BJ (cell line): Measurements from ENCODE around the gene OOSP3. TPM values are rescaled to one million over a fixed set of nuclear protein-coding genes. Genes with fewer than 3 reads are reported as not detected.

Experiments
- CTCF ChIA-PET: fragments of 350-600 bp; formaldehyde crosslinking; extraction: SDS; loops from one replicate; lab custom pipeline; 2021; ENCODE audit warnings: antibody characterized with exemption, inconsistent platforms; lab: Yijun Ruan, JAX
- POLR2A ChIA-PET: fragments of 300-600 bp; sonication (Branson Sonifier 250); formaldehyde crosslinking; extraction: SDS; loops from one replicate; lab custom pipeline; 2021; ENCODE audit warnings: antibody characterized with exemption; lab: Charles Lee
- DNase-seq: peaks from one replicate; pipeline ENCODE4 v3.0.0-alpha.2; 2011; ENCODE audit warnings: low read depth
- H3K27me3 ChIP-seq: 2 replicates; pipeline ENCODE4 v1.6.0; 2011; ENCODE audit warnings: low read length; ENCODE audit not compliant: control insufficient read depth, insufficient read depth
- H3K36me3 ChIP-seq: 2 replicates; pipeline ENCODE4 v1.5.1; 2011; ENCODE audit warnings: low read length; ENCODE audit not compliant: control insufficient read depth, insufficient read depth
- H3K4me3 ChIP-seq: 2 replicates; pipeline ENCODE4 v1.5.1; 2011; ENCODE audit warnings: low read depth, mild to moderate bottlenecking, control low read depth, low read length
- CTCF ChIP-seq: IDR thresholded peaks from 2 replicates; pipeline ENCODE4 v1.5.1; 2011; ENCODE audit warnings: low read depth, mild to moderate bottlenecking, control low read depth, inconsistent platforms, low read length, moderate library complexity; ENCODE audit not compliant: insufficient read depth
- polyA plus RNA-seq: library from polyadenylated mRNA; depleted of rRNA; stranded (reverse); fragments of >200 nt; gene quantifications from 2 replicates; pipeline ENCODE4 v1.2.3, GENCODE V29; 2011

OOSP3 gene
- polyA plus RNA-seq, 1 experiment = not detected

GRCh38 chr11:59854871-59855270 is 23.7 kb upstream of the OOSP3 start:
- no peak for DNase-seq
- CTCF ChIA-PET = interaction anchor here (1.2 kb wide), 1 partner anchor 11 kb away, joined by 3 read pairs; no protein-coding TSS in a partner anchor
- H3K4me3 ChIP-seq = no peak overlapping the region
- no peaks in the 10 kb centered on the region for H3K27me3 ChIP-seq
- no peaks in the 10 kb centered on the region for H3K36me3 ChIP-seq
- POLR2A ChIA-PET = no interaction called here
- no peak for TF ChIP-seq CTCF

- no peak for DNase-seq
- Histone ChIP-seq H3K36me3 (no peaks in the 10 kb centered on the region), H3K4me3 (no peak overlapping the region), H3K27me3 (no peaks in the 10 kb centered on the region)
- no peak for TF ChIP-seq CTCF
- POLR2A ChIA-PET = no interaction called here
- CTCF ChIA-PET = interaction anchor here (1.1 kb wide), 1 partner anchor 22 kb away, joined by 3 read pairs; no protein-coding TSS in a partner anchor
These were observed 20.8 kb upstream of the OOSP3 start for GRCh38 chr11:59857439-59858434.

- TF ChIP-seq CTCF = no peak
- CTCF ChIA-PET = no interaction called here
- Histone ChIP-seq H3K4me3 (no peak overlapping the region), H3K27me3 (no peaks in the 10 kb centered on the region), H3K36me3 (no peaks in the 10 kb centered on the region)
- POLR2A ChIA-PET = no interaction called here
- DNase-seq = no peak
These were observed 18.9 kb upstream of the OOSP3 start for GRCh38 chr11:59859673-59860072.

GRCh38 chr11:59862252-59862651 is 16.3 kb upstream of the OOSP3 start:
- H3K4me3 ChIP-seq = no peak overlapping the region
- ChIA-PET POLR2A (no interaction called here), CTCF (no interaction called here)
- no peak for DNase-seq
- H3K27me3 ChIP-seq = no peaks in the 10 kb centered on the region
- no peak for TF ChIP-seq CTCF
- no peaks in the 10 kb centered on the region for H3K36me3 ChIP-seq

- H3K27me3 ChIP-seq = no peaks in the 10 kb centered on the region
- no peak for DNase-seq
- no peak overlapping the region for H3K4me3 ChIP-seq
- H3K36me3 ChIP-seq = no peaks in the 10 kb centered on the region
- POLR2A ChIA-PET = no interaction called here
- CTCF ChIA-PET = interaction anchor here (0.9 kb wide), 1 partner anchor 9 kb away, joined by 3 read pairs; no protein-coding TSS in a partner anchor
- TF ChIP-seq CTCF = no peak
These were observed 13.6 kb upstream of the OOSP3 start for GRCh38 chr11:59865031-59865430.
